Femur (tissue), 1 donor: ENCODE data around the gene PDLIM7.
A peak's percentile ranks its signal among the peaks of the same experiment; 100 is the strongest.

ENCODE experiments used
- DNase-seq: peaks from one replicate; pipeline ENCODE4 v3.0.0-alpha.2; 2017

Gene PDLIM7

GRCh38 chr5:177455036-177455660 lies 42.3 kb downstream of the PDLIM7 start:
- DNase-seq, result peak; percentile 88

- peak; percentile 94 for DNase-seq
Measured at GRCh38 chr5:177454397-177455035, 42.9 kb downstream of the PDLIM7 start.

GRCh38 chr5:177453852-177454396 lies 43.5 kb downstream of the PDLIM7 start:
- DNase-seq, result peak; percentile 75

GRCh38 chr5:177452688-177453638 lies 44.4 kb downstream of the PDLIM7 start:
- no peak for DNase-seq

GRCh38 chr5:177450667-177451424 lies 46.6 kb downstream of the PDLIM7 start:
- DNase-seq, result no peak

GRCh38 chr5:177449140-177450061 lies 48.0 kb downstream of the PDLIM7 start:
- no peak for DNase-seq

GRCh38 chr5:177448244-177448950 lies 49.0 kb downstream of the PDLIM7 start:
- DNase-seq, result no peak

GRCh38 chr5:177447611-177448243 lies 49.7 kb downstream of the PDLIM7 start:
- peak; percentile 75 for DNase-seq

- peak; percentile 80 for DNase-seq
Measured at GRCh38 chr5:177447066-177447610, 50.3 kb downstream of the PDLIM7 start.

GRCh38 chr5:177446200-177447065 lies 51.0 kb downstream of the PDLIM7 start, which contains the start of gene PRR7:
Gene PRR7 (plus strand): TSS chr5:177446814. CDS start chr5:177455068, 8,254 bp downstream.
- DNase-seq, result peak; percentile 71

- DNase-seq, result no peak
Measured at GRCh38 chr5:177445917-177446199, 51.5 kb downstream of the PDLIM7 start.

- no peak for DNase-seq
Measured at GRCh38 chr5:177445052-177445916, 52.1 kb downstream of the PDLIM7 start.

GRCh38 chr5:177444106-177445051 lies 53.0 kb downstream of the PDLIM7 start:
- DNase-seq, result no peak

- no peak for DNase-seq
Measured at GRCh38 chr5:177443144-177443983, 54.0 kb downstream of the PDLIM7 start.

GRCh38 chr5:177442066-177442826 lies 55.2 kb downstream of the PDLIM7 start:
- DNase-seq, result no peak
